Activated CD4-positive, alpha-beta T cell treated with anti-CD3 and anti-CD28 coated beads, Interleukin-2, amount 10 ng/mL, durations not matched to agents 7 days and 5 days (primary cell): ENCODE results near the gene GMPR. TPM values are rescaled to one million over a fixed set of nuclear protein-coding genes. Genes with fewer than 3 reads are reported as not detected.
"Not testable (repeated sequence)": the region's sequence is repeated elsewhere in the genome, so short reads cannot be mapped to it uniquely, and the experiment has no call there.

ENCODE experiments used
- CTCF ChIA-PET: fragments of 350-600 bp; sonication (Branson Sonifier 250); formaldehyde crosslinking; loops from one replicate; lab custom pipeline; 2021; ENCODE audit warnings: antibody characterized with exemption; lab: Charles Lee
- POLR2A ChIA-PET: fragments of 350-600 bp; sonication (Branson Sonifier 250); formaldehyde crosslinking; loops from one replicate; lab custom pipeline; 2021; ENCODE audit warnings: antibody characterized with exemption; lab: Charles Lee
- DNase-seq: peaks from one replicate; pipeline ENCODE4 v3.0.0-alpha.2; 2020
- H3K27ac Mint-ChIP-seq: one replicate; pipeline ENCODE4 v1.8.0; 2021; ENCODE audit warnings: mild to moderate bottlenecking, moderate library complexity, mixed read lengths
- H3K27me3 Mint-ChIP-seq: one replicate; pipeline ENCODE4 v1.8.0; 2021; ENCODE audit warnings: mixed read lengths
- H3K36me3 Mint-ChIP-seq: one replicate; pipeline ENCODE4 v1.8.0; 2021; ENCODE audit warnings: low read depth, mixed read lengths
- H3K4me1 Mint-ChIP-seq: one replicate; pipeline ENCODE4 v1.8.0; 2021; ENCODE audit warnings: mixed read lengths
- H3K4me3 Mint-ChIP-seq: one replicate; pipeline ENCODE4 v1.8.0; 2021; ENCODE audit warnings: mild to moderate bottlenecking, moderate library complexity, mixed read lengths
- H3K9me3 Mint-ChIP-seq: one replicate; pipeline ENCODE4 v1.8.0; 2021; ENCODE audit warnings: mixed read lengths
- total RNA-seq, 2 experiments: library from RNA; stranded (reverse); gene quantifications; one replicate each; pipeline ENCODE4 v1.2.3, GENCODE V29; 2021

The GMPR gene
- total RNA-seq, 2 experiments from 2014 or later = 2.6 to 3.3 TPM

DNA sequence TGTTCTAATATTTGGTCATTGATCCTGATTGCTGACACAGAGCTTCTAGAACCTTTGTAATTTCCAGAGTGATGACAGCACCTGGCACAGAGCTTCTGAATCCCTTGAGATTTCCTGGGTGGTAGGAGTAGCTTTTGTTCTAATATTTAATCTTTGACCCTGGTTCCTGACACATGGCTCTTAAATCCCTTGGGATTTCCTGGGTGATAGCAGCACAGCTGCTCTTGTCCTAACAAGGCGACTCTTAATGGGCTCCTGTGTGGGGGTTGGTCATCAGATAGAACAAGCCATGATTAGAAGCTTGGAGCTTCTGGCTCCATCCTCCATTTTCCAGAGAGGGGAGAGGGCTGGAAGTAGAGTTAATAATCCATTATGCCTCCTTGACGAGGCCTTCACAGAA, 18.4 kb downstream of the GMPR start:
- no peak for DNase-seq
- H3K27me3 Mint-ChIP-seq = no peaks in the 10 kb centered on the region
- H3K4me3 Mint-ChIP-seq = no peak overlapping the region
- no peaks in the 10 kb centered on the region for H3K9me3 Mint-ChIP-seq
- H3K27ac Mint-ChIP-seq = no peak overlapping the region
- no peaks in the 10 kb centered on the region for H3K4me1 Mint-ChIP-seq
- ChIA-PET CTCF (interaction anchor here (0.6 kb wide), 1 partner anchor 145 kb away, joined by 3 read pairs; no protein-coding TSS in a partner anchor), POLR2A (no interaction called here)
- peaks cover 2% of the 10 kb centered on the region for H3K36me3 Mint-ChIP-seq

DNA sequence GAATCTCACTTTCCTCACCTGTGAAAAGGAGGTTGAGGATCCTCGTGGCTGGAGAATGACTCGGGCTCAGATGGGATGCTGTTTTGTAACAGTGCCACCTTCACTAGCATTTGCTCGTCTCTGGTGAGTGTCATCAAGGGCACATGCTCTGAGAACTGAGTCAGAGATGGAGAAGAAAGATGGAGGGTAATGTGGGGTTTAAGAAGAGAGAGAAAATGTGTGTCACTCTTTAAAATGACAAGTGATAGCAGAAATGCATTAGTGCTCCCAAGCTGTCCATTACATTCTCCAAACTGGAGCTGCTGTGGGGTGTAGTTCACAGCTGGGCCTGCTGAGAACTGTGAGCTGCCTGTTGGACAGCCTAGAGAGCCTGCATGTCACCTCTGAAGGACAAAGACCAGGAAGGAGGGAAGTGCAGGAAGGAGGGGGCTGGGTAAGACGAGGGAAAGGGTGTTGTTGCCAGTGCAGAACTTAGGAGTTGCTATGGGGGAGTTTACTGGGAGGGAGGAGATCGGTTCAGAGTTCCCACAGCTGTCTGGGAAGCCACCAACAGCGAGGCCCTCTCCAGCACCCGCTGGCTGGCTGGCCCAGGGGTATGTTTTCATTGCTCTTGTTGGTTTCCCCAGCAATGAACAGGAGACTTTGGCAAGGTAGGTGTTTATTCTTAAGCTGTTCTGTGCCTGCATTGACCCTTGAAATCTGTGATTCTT, 19.8 kb downstream of the GMPR start:
- ChIA-PET POLR2A (no interaction called here), CTCF (no interaction called here)

DNA sequence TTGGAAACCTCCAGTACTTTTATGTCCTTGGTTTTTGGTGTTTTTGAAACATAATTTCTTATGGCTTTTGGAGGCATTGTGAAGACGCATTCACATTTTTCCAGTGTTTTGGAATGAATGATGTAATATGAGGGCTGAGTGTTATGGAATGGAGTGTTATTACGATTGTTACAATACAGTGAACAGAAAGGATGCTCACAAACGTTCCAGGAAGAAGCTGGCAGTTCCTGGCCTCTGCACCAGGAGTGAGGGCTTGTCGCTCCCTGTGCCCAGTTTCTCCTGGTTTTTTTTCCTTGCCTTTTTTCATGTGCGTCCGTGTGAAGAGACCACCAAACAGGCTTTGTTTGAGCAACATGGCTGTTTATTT, 20.3 kb downstream of the GMPR start:
- ChIA-PET CTCF (no interaction called here), POLR2A (no interaction called here)
- H3K27ac Mint-ChIP-seq = no peak overlapping the region
- no peaks in the 10 kb centered on the region for H3K9me3 Mint-ChIP-seq
- H3K4me1 Mint-ChIP-seq = no peaks in the 10 kb centered on the region
- no peaks in the 10 kb centered on the region for H3K27me3 Mint-ChIP-seq
- H3K36me3 Mint-ChIP-seq = no peaks in the 10 kb centered on the region
- no peak for DNase-seq
- H3K4me3 Mint-ChIP-seq = no peak overlapping the region

More for the DNA sequence above, 19.8 kb downstream of the GMPR start:
- no peak overlapping the region for H3K4me3 Mint-ChIP-seq
- no peak overlapping the region for H3K27ac Mint-ChIP-seq
- H3K4me1 Mint-ChIP-seq = no peaks in the 10 kb centered on the region
- H3K27me3 Mint-ChIP-seq = no peaks in the 10 kb centered on the region
- H3K36me3 Mint-ChIP-seq = no peaks in the 10 kb centered on the region
- H3K9me3 Mint-ChIP-seq = no peaks in the 10 kb centered on the region
- DNase-seq = no peak

DNA sequence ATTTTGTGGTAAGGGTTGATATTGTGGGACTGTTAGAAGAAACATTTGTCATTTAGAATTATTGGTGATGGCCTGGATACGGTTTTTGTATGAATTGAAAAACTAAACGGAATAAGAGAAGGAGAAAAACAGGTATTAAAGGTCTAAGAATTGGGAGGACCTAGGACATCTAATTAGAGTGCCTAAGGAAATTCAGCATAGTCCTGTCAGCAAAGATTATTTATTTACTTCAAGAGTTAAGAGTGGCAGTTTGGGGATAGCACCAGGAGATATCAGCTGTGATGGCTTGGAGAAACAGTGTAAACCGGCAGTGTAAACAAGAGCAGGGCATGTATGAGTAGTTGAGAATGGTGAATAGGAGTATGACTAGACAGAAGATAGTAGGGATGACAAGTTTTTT, 21.2 kb downstream of the GMPR start:
- CTCF ChIA-PET, DNase-seq, H3K27ac Mint-ChIP-seq, H3K36me3 Mint-ChIP-seq, H3K4me3 Mint-ChIP-seq, H3K27me3 Mint-ChIP-seq, POLR2A ChIA-PET, H3K9me3 Mint-ChIP-seq, H3K4me1 Mint-ChIP-seq: not testable (repeated sequence)

DNA sequence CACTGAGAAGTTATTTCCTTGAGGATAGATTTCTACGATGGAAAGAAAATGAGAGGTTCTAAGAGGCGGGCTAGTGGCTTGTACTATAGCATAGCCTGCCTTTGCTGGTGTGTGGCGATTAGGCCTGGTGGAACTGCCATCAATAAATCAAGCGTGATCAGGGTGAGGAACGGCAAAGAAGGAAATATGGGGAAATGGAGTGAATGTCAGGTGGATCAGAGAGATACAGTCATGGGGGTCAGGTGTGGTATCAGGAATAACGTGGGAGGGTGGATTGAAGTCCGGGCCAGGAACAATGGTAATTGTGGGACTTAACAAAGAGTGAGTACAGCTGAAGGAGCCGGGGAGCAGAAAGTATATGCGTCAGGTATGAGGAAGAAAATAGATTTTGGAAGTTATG, 22.2 kb downstream of the GMPR start:
- H3K36me3 Mint-ChIP-seq, H3K27me3 Mint-ChIP-seq, DNase-seq, H3K4me1 Mint-ChIP-seq, POLR2A ChIA-PET, H3K27ac Mint-ChIP-seq, H3K9me3 Mint-ChIP-seq, H3K4me3 Mint-ChIP-seq, CTCF ChIA-PET: not testable (repeated sequence)

DNA sequence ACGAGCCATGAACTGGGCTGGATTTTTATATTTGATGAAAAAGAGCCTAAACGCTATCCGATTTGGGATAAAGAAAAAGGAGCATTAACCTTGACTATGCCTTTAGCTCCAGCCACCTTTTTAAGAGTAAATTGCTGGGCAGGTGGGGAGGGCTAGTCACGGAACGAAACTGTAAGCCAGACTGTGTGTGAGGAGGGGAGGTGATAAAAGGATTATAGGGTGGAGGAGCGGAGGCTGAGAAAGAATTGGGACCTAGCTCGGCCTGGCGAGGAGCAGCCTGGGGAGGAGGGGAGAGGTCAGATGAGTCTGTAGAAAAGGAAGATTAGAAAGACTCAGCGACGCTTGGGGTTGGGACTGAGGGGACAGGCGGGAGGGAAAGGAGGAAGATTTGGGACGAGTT, 24.4 kb downstream of the GMPR start:
- CTCF ChIA-PET, H3K36me3 Mint-ChIP-seq, H3K4me3 Mint-ChIP-seq, POLR2A ChIA-PET, H3K9me3 Mint-ChIP-seq, H3K27me3 Mint-ChIP-seq, DNase-seq, H3K4me1 Mint-ChIP-seq, H3K27ac Mint-ChIP-seq: not testable (repeated sequence)

DNA sequence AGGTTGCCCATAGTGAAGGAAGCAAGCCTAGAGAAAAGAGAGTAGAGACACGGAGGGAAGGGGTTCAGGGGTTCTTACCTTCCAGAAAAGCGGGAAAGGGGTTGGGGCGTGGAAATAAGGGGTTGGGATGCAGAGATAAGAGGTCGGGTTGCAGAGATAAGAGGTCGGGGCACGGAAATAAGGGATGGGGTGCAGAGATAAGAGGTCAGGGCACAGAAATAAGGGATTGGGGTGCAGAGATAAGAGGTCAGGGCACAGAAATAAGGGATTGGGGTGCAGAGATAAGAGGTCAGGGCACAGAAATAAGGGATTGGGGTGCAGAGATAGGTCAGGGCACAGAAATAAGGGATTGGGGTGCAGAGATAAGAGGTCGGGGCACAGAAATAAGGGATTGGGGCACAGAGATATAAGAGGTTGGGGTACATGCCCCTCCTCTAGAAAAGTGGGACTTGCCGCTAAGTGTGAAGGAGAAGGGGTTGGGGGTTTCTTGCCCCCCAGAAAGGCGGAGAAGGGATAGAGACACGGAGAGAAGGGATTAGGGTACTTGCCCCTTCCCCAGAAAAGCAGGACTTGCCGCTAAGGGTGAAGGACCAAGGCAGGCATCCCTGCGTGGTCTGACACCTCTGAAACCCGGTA, 25.2 kb downstream of the GMPR start:
- H3K36me3 Mint-ChIP-seq, H3K4me3 Mint-ChIP-seq, H3K9me3 Mint-ChIP-seq, DNase-seq, H3K27ac Mint-ChIP-seq, POLR2A ChIA-PET, H3K4me1 Mint-ChIP-seq, H3K27me3 Mint-ChIP-seq, CTCF ChIA-PET: not testable (repeated sequence)

DNA sequence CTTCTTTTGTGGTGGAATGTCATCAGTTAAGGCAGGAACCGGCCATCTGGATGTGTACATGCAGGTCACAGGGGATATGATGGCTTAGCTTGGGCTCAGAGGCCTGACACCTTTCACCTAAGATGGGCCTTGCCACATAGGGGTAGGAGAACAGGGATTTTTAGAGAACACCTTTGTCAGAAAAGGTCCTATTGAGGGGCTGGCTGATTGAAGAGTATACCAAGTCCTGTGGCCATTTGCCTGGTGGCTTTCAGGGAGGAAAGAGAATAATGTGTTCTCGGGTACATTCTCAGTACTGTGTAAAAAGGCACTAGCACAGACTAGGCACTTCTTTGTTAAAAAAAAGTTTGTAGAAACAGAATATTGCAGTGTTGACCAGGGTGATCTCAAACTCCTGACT, 26.4 kb downstream of the GMPR start:
- POLR2A ChIA-PET = no interaction called here
- Mint-ChIP-seq H3K27me3 (no peaks in the 10 kb centered on the region), H3K4me1 (no peaks in the 10 kb centered on the region), H3K9me3 (no peaks in the 10 kb centered on the region), H3K27ac (no peak overlapping the region), H3K36me3 (no peaks in the 10 kb centered on the region), H3K4me3 (no peak overlapping the region)
- CTCF ChIA-PET = no interaction called here
- no peak for DNase-seq

DNA sequence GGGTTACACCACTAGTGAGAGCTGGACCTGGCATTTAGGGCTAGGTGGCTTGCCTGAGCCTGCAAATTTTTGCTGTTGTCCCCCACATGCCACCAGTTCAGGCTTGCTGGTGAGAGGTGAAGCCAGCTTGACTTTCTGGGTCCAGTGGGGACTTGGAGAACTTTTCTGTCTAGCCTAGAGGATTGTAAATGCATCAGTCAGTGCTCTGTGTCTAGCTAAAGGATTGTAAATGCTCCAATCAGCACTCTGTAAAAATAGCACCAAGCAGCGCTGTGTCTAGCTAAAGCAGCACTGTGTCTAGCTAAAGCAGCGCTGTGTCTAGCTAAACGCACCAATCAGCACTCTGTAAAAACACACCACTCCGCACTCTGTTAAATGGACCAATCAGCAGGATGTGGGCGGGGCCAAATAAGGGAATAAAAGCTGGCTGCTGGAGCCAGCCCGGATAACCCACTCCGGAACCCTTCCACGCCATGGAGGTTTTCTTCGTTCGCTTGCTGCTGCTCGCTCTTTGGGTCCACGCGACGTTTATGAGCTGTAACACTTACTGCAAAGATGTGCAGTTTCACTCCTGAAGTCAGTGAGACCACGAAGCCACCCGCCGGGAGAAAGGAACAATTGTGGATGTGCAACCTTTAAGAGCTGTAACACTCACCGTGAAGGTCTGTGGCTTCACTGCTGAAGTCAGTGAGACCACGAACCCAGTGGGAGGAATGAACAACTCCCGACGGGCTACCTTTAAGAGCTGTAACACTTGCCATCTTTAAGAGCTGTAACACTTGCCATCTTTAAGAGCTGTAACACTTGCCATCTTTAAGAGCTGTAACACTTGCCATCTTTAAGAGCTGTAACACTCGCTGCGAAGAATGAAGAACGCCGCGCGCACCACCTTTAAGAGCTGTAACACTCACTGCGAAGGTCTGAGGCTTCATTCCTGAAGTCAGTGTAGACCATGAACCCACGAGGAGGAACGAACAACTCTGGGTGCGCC, 27.3 kb downstream of the GMPR start:
- Mint-ChIP-seq H3K27ac (no peak overlapping the region), H3K36me3 (no peaks in the 10 kb centered on the region), H3K27me3 (no peaks in the 10 kb centered on the region), H3K9me3 (no peaks in the 10 kb centered on the region), H3K4me1 (no peaks in the 10 kb centered on the region), H3K4me3 (no peak overlapping the region)
- POLR2A ChIA-PET = no interaction called here
- CTCF ChIA-PET = no interaction called here
- no peak for DNase-seq

DNA sequence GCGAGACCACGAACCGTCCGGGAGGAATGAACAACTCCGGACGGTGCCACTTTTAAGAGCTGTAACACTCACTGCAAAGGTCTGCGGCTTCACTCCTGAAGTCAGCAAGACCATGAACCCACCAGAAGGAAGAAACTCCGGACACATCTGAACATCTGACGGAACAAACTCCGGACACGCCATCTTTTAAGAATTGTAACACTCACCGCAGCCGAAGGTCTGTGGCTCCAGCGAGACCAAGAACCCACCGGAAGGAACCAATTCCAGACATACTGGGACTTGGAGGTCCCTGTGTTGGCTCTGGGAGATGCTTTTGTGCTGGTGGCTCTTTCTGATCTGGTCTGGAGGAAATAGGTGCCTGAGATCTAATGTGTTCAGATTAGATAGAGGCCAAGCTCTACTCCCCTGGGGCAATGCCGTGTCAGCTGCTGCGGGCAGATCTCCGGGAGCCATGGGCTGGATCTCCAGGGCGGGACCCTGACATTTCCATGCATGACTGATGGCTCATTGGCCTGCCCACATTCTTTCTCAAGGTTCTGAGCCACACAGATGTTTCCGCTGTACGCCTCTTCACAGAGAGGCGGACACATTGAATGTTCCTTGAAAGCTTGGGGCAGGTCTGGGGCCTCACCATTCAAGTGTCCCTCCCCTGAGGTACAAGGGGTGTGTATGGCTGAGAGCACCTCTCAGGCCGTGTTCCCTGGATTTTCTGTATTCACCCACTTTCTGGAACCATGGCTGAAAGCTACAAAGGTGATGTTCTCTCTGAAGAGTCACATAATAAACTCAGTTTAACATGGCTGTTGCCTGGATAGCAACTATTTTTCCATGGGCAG, 29.3 kb downstream of the GMPR start:
- no peaks in the 10 kb centered on the region for H3K9me3 Mint-ChIP-seq
- DNase-seq = no peak
- H3K27me3 Mint-ChIP-seq = no peaks in the 10 kb centered on the region
- ChIA-PET POLR2A (no interaction called here), CTCF (interaction anchor here (1.2 kb wide), 1 partner anchor 9 kb away, joined by 5 read pairs; no protein-coding TSS in a partner anchor)
- no peaks in the 10 kb centered on the region for H3K36me3 Mint-ChIP-seq
- H3K4me3 Mint-ChIP-seq = no peak overlapping the region
- no peak overlapping the region for H3K27ac Mint-ChIP-seq
- H3K4me1 Mint-ChIP-seq = no peaks in the 10 kb centered on the region

DNA sequence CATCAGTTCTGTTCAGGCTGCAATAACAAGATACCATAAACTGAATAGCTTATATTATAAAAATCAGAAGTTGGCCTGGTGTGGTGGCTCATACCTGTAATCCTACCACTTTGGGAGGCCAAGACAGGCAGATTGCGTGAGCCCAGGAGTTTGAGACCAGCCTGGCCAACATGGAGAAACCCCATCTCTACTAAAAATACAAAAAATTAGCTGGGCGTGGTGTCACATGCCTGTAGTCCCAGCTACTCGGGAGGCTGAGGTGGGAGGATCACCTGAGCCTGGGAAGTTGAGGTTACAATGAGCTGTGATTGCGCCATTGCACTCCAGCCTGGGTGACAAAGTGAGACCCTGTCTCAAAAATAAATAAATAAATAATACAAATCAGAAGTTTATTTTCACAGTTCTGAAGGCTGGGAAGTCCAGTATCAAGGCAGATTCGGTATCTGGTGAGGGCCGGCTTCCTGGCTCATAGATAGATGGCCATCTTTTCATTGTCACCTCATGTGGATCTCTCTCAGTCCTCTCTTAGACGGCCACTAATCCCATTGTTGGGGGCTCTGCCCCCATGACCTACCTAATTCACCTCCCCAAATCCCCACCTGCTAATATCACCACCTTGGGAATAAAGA, 31.2 kb downstream of the GMPR start:
- H3K27ac Mint-ChIP-seq, H3K9me3 Mint-ChIP-seq, DNase-seq, H3K36me3 Mint-ChIP-seq, H3K4me3 Mint-ChIP-seq, CTCF ChIA-PET, H3K4me1 Mint-ChIP-seq, H3K27me3 Mint-ChIP-seq, POLR2A ChIA-PET: not testable (repeated sequence)

DNA sequence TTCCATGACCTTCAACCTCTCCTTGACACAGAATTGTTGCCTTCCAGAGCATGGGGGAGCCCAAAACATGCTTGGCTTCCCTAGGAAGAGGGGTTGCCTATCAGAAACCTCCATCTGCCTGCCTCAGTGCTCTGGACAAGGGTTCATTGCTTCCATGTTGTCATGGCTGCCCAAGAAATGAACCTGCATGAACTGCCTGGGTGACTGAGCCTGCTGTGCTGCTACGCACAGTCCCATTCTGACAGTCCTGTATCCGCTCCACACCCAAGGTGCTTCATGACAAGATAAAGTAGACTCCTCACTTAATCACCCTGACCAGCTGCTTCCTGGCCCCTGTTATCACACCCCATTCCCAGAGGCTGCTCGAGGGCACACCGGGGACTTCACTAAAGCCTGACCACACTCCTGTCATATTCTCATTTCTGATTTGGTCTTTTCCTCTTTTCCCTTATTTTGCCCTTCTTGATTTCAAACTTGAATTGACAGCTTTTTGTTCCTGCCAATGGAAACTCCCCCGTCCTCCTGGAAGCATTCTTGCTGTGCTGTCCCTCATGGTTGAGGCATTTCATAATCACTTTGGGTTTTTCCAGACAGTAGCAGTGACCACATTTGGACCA, 31.9 kb downstream of the GMPR start:
- DNase-seq = no peak
- Mint-ChIP-seq H3K36me3 (no peaks in the 10 kb centered on the region), H3K27me3 (no peaks in the 10 kb centered on the region), H3K27ac (no peak overlapping the region), H3K4me1 (peaks cover 7% of the 10 kb centered on the region), H3K9me3 (no peaks in the 10 kb centered on the region), H3K4me3 (no peak overlapping the region)
- ChIA-PET CTCF (no interaction called here), POLR2A (no interaction called here)
